ENCODE results near the gene ENDOU.

The ENDOU gene

DNA sequence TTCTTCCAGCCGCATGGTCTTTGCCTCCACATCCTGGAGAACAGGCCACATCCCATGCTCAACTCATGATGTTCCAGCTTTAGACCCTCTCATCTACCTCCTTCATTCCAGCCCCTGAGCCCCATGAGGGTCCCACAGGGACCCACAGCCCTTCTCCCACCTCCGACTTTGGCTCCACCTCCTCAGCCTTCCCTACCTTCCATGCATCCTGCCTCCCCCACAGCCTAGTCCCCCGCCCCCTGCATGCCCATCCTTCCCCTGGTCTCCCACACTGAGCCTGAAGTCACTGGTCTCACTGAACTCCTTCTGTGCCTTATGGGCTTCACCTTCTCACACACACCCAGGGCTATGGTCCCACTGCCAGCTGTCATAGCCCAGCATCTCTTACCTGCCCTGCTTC is 23.6 kb upstream of the ENDOU start:
- H3K79me2 ChIP-seq (ENCODE audit: insufficient read depth, low read length), result no peaks in the 10 kb centered on the region
- H3K27me3 ChIP-seq (ENCODE audit: insufficient read depth, low read length, poor library complexity, severe bottlenecking), result no peaks in the 10 kb centered on the region
- peaks cover 3% of the 10 kb centered on the region; the same call in 1 of the 2 replicates for H3K36me3 ChIP-seq (ENCODE audit: insufficient read depth, low read length)
- no peaks in the 10 kb centered on the region for H3F3A ChIP-seq (ENCODE audit: low read depth)
- H3K4me1 ChIP-seq (ENCODE audit: insufficient read depth, low read length, poor library complexity, severe bottlenecking), result peaks cover 16% of the 10 kb centered on the region
- TF ChIP-seq, protein P1, sequence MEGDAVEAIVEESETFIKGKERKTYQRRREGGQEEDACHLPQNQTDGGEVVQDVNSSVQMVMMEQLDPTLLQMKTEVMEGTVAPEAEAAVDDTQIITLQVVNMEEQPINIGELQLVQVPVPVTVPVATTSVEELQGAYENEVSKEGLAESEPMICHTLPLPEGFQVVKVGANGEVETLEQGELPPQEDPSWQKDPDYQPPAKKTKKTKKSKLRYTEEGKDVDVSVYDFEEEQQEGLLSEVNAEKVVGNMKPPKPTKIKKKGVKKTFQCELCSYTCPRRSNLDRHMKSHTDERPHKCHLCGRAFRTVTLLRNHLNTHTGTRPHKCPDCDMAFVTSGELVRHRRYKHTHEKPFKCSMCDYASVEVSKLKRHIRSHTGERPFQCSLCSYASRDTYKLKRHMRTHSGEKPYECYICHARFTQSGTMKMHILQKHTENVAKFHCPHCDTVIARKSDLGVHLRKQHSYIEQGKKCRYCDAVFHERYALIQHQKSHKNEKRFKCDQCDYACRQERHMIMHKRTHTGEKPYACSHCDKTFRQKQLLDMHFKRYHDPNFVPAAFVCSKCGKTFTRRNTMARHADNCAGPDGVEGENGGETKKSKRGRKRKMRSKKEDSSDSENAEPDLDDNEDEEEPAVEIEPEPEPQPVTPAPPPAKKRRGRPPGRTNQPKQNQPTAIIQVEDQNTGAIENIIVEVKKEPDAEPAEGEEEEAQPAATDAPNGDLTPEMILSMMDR (conservative IDR thresholded peaks at IDR 0.05; ENCODE audit: low read length), result no peak
- no peak for TF ChIP-seq EZH2phosphoT487 (IDR thresholded peaks at IDR 0.05; ENCODE audit: borderline replicate concordance)
- H3K4me2 ChIP-seq (ENCODE audit: low read depth, low read length, poor library complexity, severe bottlenecking), result no peak overlapping the region
- no peaks in the 10 kb centered on the region for H4K20me1 ChIP-seq (ENCODE audit: insufficient read depth, low read length, poor library complexity, severe bottlenecking)
- H3K4me3 ChIP-seq (ENCODE audit: low read length, poor library complexity, severe bottlenecking), result no peak overlapping the region
- no peaks in the 10 kb centered on the region for H3K9me3 ChIP-seq (ENCODE audit: insufficient read depth, low read depth, low read length)
- H2AFZ ChIP-seq (ENCODE audit: low read length), result no peak overlapping the region
- H3K9me2 ChIP-seq (replicated peaks; ENCODE audit: low read depth, low read length), result no peaks in the 10 kb centered on the region
- no peak overlapping the region for H3K9ac ChIP-seq (ENCODE audit: low read depth, low read length, poor library complexity, severe bottlenecking)

DNA sequence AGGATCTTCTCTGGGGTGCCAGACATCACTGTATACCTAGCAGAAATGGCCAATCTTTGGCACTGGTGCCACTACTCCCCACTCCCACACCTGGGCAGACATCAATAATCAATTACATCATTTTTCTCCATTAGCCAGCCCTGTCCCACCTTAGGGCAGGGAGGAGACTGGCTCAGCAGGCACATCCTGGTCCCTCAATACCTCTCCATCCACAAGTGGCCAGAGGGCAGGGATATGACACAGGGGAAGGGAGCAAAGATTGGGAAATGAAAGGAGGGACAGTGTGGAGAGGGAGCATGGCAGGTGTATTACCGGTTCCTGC is 23.2 kb upstream of the ENDOU start:
- H3F3A ChIP-seq (ENCODE audit: low read depth), result no peaks in the 10 kb centered on the region
- H3K9me2 ChIP-seq (replicated peaks; ENCODE audit: low read depth, low read length), result no peaks in the 10 kb centered on the region
- no peaks in the 10 kb centered on the region for H3K9me3 ChIP-seq (ENCODE audit: insufficient read depth, low read depth, low read length)
- H3K9ac ChIP-seq (ENCODE audit: low read depth, low read length, poor library complexity, severe bottlenecking), result no peak overlapping the region
- no peaks in the 10 kb centered on the region for H3K27me3 ChIP-seq (ENCODE audit: insufficient read depth, low read length, poor library complexity, severe bottlenecking)
- no peak for TF ChIP-seq EZH2phosphoT487 (IDR thresholded peaks at IDR 0.05; ENCODE audit: borderline replicate concordance)
- TF ChIP-seq, protein P1 (conservative IDR thresholded peaks at IDR 0.05; ENCODE audit: low read length), result no peak
- peaks cover 11% of the 10 kb centered on the region for H3K4me1 ChIP-seq (ENCODE audit: insufficient read depth, low read length, poor library complexity, severe bottlenecking)
- no peaks in the 10 kb centered on the region for H3K79me2 ChIP-seq (ENCODE audit: insufficient read depth, low read length)
- peaks cover 3% of the 10 kb centered on the region; the same call in 1 of the 2 replicates for H3K36me3 ChIP-seq (ENCODE audit: insufficient read depth, low read length)
- no peak overlapping the region for H3K4me3 ChIP-seq (ENCODE audit: low read length, poor library complexity, severe bottlenecking)
- H4K20me1 ChIP-seq (ENCODE audit: insufficient read depth, low read length, poor library complexity, severe bottlenecking), result no peaks in the 10 kb centered on the region
- no peak overlapping the region for H3K4me2 ChIP-seq (ENCODE audit: low read depth, low read length, poor library complexity, severe bottlenecking)
- no peak overlapping the region for H2AFZ ChIP-seq (ENCODE audit: low read length)

DNA sequence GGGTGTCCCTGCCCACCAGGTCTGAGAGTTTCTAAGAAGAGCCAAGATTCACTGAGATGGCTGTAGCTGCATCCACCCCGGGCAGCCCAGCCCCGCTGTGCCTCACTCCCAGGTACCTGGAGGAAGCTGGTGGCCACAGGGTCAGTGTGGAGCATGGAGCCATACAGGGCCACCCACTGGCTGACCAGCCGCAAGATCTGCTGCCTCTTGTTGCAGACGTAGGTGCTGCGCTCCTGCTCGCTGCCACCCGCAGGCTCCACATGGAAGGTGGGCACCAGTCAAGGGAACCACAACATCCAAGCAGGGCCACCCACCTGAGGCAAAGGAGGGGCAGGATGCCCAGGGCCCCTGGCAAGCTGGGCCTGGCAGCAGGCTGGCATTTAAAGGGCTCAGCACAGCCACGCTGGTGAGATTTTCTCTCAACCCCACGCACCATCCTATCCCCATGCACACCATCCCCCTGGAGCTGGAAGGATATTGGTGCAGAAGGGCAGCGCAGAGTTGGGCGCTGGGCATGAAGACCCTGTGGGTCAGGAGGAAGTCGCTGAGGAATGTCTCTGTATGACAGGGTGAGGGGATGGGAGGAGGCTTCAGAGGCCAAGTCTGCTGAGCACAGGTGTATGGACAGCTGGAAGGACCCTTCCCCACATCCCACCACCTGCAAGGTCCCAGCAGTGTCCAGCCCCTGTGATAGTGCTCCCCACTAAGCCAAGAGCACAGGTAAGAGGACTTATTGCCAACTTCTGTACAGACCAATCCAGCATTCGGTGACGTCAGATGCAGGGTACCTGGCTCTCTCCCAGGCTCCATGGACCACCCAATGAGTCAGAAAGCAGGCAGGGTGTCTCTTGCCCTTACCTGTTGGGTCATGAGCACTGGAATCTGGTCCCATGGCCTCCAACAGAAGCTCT is 22.6 kb upstream of the ENDOU start:
- H3K9ac ChIP-seq (ENCODE audit: low read depth, low read length, poor library complexity, severe bottlenecking), result no peak overlapping the region
- no peaks in the 10 kb centered on the region for H4K20me1 ChIP-seq (ENCODE audit: insufficient read depth, low read length, poor library complexity, severe bottlenecking)
- peaks cover 5% of the 10 kb centered on the region for H3K4me1 ChIP-seq (ENCODE audit: insufficient read depth, low read length, poor library complexity, severe bottlenecking)
- H3K4me2 ChIP-seq (ENCODE audit: low read depth, low read length, poor library complexity, severe bottlenecking), result no peak overlapping the region
- peaks cover 3% of the 10 kb centered on the region; the same call in 1 of the 2 replicates for H3K36me3 ChIP-seq (ENCODE audit: insufficient read depth, low read length)
- H3K9me2 ChIP-seq (replicated peaks; ENCODE audit: low read depth, low read length), result no peaks in the 10 kb centered on the region
- no peaks in the 10 kb centered on the region for H3K27me3 ChIP-seq (ENCODE audit: insufficient read depth, low read length, poor library complexity, severe bottlenecking)
- no peaks in the 10 kb centered on the region for H3F3A ChIP-seq (ENCODE audit: low read depth)
- H3K4me3 ChIP-seq (ENCODE audit: low read length, poor library complexity, severe bottlenecking), result no peak overlapping the region
- H3K79me2 ChIP-seq (ENCODE audit: insufficient read depth, low read length), result no peaks in the 10 kb centered on the region
- TF ChIP-seq EZH2phosphoT487 (IDR thresholded peaks at IDR 0.05; ENCODE audit: borderline replicate concordance), result no peak
- TF ChIP-seq, protein P1 (conservative IDR thresholded peaks at IDR 0.05; ENCODE audit: low read length), result no peak
- no peaks in the 10 kb centered on the region for H3K9me3 ChIP-seq (ENCODE audit: insufficient read depth, low read depth, low read length)
- no peak overlapping the region for H2AFZ ChIP-seq (ENCODE audit: low read length)
